Esophagus squamous epithelium (tissue), 5 donors: ENCODE measurements around the gene PILRB. TPM values are rescaled to one million over a fixed set of nuclear protein-coding genes. Genes with fewer than 3 reads are reported as not detected.
A peak's percentile ranks its signal among the peaks of the same experiment; 100 is the strongest.
"Not testable (repeated sequence)": the region's sequence is repeated elsewhere in the genome, so short reads cannot be mapped to it uniquely, and the experiment has no call there.

Source experiments
- DNase-seq: peaks from one replicate; lab custom pipeline; 2025; lab: John Stamatoyannopoulos, UW
- H3K27ac ChIP-seq, 4 donors: fragments of 200-600 bp; sonication (generic); one replicate each; pipeline ENCODE4 v1.5.1; 2016 to 2019; ENCODE audit warnings: mild to moderate bottlenecking in 1 of 4
- H3K27me3 ChIP-seq, 4 donors: fragments of 200-600 bp; sonication (generic); 1 replicate in 3 of 4; 2 replicates in 1 of 4; pipeline versions ENCODE4 v1.5.1 to v1.6.0; 2017 to 2021; ENCODE audit warnings: antibody characterized with exemption in 1 of 4
- H3K36me3 ChIP-seq, 3 donors: fragments of 200-600 bp; sonication (generic); one replicate each; pipeline ENCODE4 v1.5.1; 2016 to 2019
- H3K4me1 ChIP-seq, 3 donors: fragments of 200-600 bp; sonication (generic); one replicate each; pipeline ENCODE4 v1.5.1; 2017 to 2019
- H3K4me3 ChIP-seq, 4 donors: fragments of 200-600 bp; sonication (generic); 1 replicate in 3 of 4; 2 replicates in 1 of 4; pipeline ENCODE4 v1.5.1; 2016 to 2019; ENCODE audit warnings: mild to moderate bottlenecking in 2 of 4, moderate library complexity in 1 of 4
- H3K9me3 ChIP-seq, 3 donors: fragments of 200-600 bp; sonication (generic); one replicate each; pipeline ENCODE4 v1.5.1; 2016 to 2019
- CTCF ChIP-seq, 6 experiments: fragments of 450-650 bp in 4 of 6; fragments of 200-600 bp in 2 of 6; sonication (generic) in 2 of 6; IDR thresholded peaks; one replicate each; pipeline ENCODE4 v1.5.1; 2016 to 2019; ENCODE audit warnings: antibody characterized with exemption in 6 of 6, mild to moderate bottlenecking in 4 of 6, moderate library complexity in 4 of 6
- POLR2A ChIP-seq, 4 donors: fragments of 450-650 bp; IDR thresholded peaks; one replicate each; pipeline ENCODE4 v1.6.1; 2017; ENCODE audit warnings: antibody characterized with exemption in 4 of 4, mild to moderate bottlenecking in 4 of 4, moderate library complexity in 3 of 4
- WGBS, 2 donors: methylation state at CpG; one replicate each; pipeline ENCODE4 v1.1.5; 2018; 5-methylcytosine and 5-hydroxymethylcytosine counted together
- intact Hi-C: fragments of 100-400 bp; cut with DNase I; formaldehyde crosslinking; loops from one replicate; pipeline ENCODE4 v1.15.0; 2022
- total RNA-seq, 4 donors: library from RNA; depleted of rRNA; stranded (reverse); fragments of >200 nt; gene quantifications; one replicate each; pipeline ENCODE4 v1.1.0, GENCODE V29; 2016
- donor health status: DM: yes; HTN: yes; CAD: no.

The PILRB gene
- 10 to 100 TPM; 11.1 to 38.1 (median 25.7) TPM for total RNA-seq

- H3K4me1 ChIP-seq, result no peaks in the 10 kb centered on the region
- H3K9me3 ChIP-seq, result no peaks in the 10 kb centered on the region
- H3K27ac ChIP-seq, result no peak within 1 kb of the TSS
- WGBS, 2 donors, result 73 to 83% methylated on average over 4 of the region's 11 CpGs
- H3K27me3 ChIP-seq, result no peaks in the 10 kb centered on the region
- intact Hi-C loops, result loop anchor here (10.0 kb wide), 1 partner anchor 123 kb away; no protein-coding TSS in a partner anchor
- H3K4me3 ChIP-seq, result no peak within 1 kb of the TSS
- TF ChIP-seq CTCF (IDR thresholded peaks at IDR 0.05), result no peak
- no peak for TF ChIP-seq POLR2A (IDR thresholded peaks at IDR 0.05)
- H3K36me3 ChIP-seq, result peaks cover 38 to 100% (median 57%) of the 10 kb centered on the region in 3 donors
- no peak for DNase-seq
Measured at GRCh38 chr7:100358027-100358856, at the start of gene PILRB. Gene PILRB (plus strand): TSS chr7:100358117. CDS start chr7:100358303, 186 bp downstream.

GRCh38 chr7:100318329-100318728 is 39.6 kb upstream of the PILRB start:
- intact Hi-C loops, H3K27me3 ChIP-seq, H3K27ac ChIP-seq, H3K4me1 ChIP-seq, DNase-seq, H3K4me3 ChIP-seq, H3K9me3 ChIP-seq: not testable (repeated sequence)
- peaks cover 0 to 22% (median 0%) of the 10 kb centered on the region in 3 donors for H3K36me3 ChIP-seq
- 76 to 94% methylated on average over 3 to 4 of the region's 5 CpGs for WGBS, 2 donors

GRCh38 chr7:100321648-100322047 is 36.3 kb upstream of the PILRB start:
- intact Hi-C loops, DNase-seq, H3K27me3 ChIP-seq, H3K4me3 ChIP-seq, H3K27ac ChIP-seq, H3K4me1 ChIP-seq, H3K9me3 ChIP-seq: not testable (repeated sequence)
- peaks cover 0 to 52% (median 0%) of the 10 kb centered on the region in 3 donors for H3K36me3 ChIP-seq
- WGBS, 2 donors, result 87 to 90% methylated on average over 1 of the region's 1 CpG

GRCh38 chr7:100324194-100324593 is 33.7 kb upstream of the PILRB start:
- H3K27me3 ChIP-seq, H3K27ac ChIP-seq, H3K4me1 ChIP-seq, H3K4me3 ChIP-seq, intact Hi-C loops, H3K9me3 ChIP-seq, DNase-seq: not testable (repeated sequence)
- peaks cover 0 to 75% (median 0%) of the 10 kb centered on the region in 3 donors for H3K36me3 ChIP-seq
- 83 to 88% methylated on average over 6 to 9 of the region's 13 CpGs for WGBS, 2 donors

- H3K9me3 ChIP-seq, H3K4me3 ChIP-seq, H3K27me3 ChIP-seq, H3K4me1 ChIP-seq, intact Hi-C loops, DNase-seq, H3K27ac ChIP-seq: not testable (repeated sequence)
- peaks cover 0 to 73% (median 0%) of the 10 kb centered on the region in 3 donors for H3K36me3 ChIP-seq
- 84 to 100% methylated on average over 4 to 9 of the region's 9 CpGs for WGBS, 2 donors
Measured at GRCh38 chr7:100325671-100326070, 32.2 kb upstream of the PILRB start.

- DNase-seq, H3K4me3 ChIP-seq, intact Hi-C loops, H3K27me3 ChIP-seq, H3K27ac ChIP-seq, H3K4me1 ChIP-seq, H3K9me3 ChIP-seq: not testable (repeated sequence)
- WGBS, 2 donors, result 98 to 100% methylated on average over 3 to 5 of the region's 11 CpGs
- H3K36me3 ChIP-seq, result peaks cover 0 to 79% (median 0%) of the 10 kb centered on the region in 3 donors
Measured at GRCh38 chr7:100326914-100327313, 31.0 kb upstream of the PILRB start.

- Histone ChIP-seq H3K27ac (peak overlapping the region; percentile 94 to 98 (median 96)), H3K4me1 (peaks cover 3 to 27% (median 10%) of the 10 kb centered on the region in 3 donors), H3K36me3 (peaks cover 0 to 34% (median 0%) of the 10 kb centered on the region in 3 donors), H3K4me3 (peak overlapping the region; percentile 73 to 83 (median 76))
- 0 to 1% methylated on average over 3 to 38 of the region's 85 CpGs for WGBS, 2 donors
- H3K9me3 ChIP-seq, H3K27me3 ChIP-seq, intact Hi-C loops: not testable (repeated sequence)
- TF ChIP-seq POLR2A (IDR thresholded peaks at IDR 0.05), result peak in 3 of 4 donors; percentile 91 to 99 (median 96)
- TF ChIP-seq CTCF (IDR thresholded peaks at IDR 0.05), result peak in 1 of 6 experiments; percentile 5
- DNase-seq, result peak; percentile 76
Measured at GRCh38 chr7:100335566-100336466, 22.1 kb upstream of the PILRB start.

GRCh38 chr7:100338083-100338696 is 19.7 kb upstream of the PILRB start:
- DNase-seq, H3K9me3 ChIP-seq, H3K4me3 ChIP-seq, H3K27me3 ChIP-seq, intact Hi-C loops: not testable (repeated sequence)
- Histone ChIP-seq H3K27ac (peak overlapping the region in 3 of 4 donors; percentile 31 to 95 (median 57)), H3K4me1 (peaks cover 3 to 39% (median 10%) of the 10 kb centered on the region in 3 donors), H3K36me3 (peaks cover 0 to 44% (median 0%) of the 10 kb centered on the region in 3 donors)
- 43 to 61% methylated on average over 15 of the region's 15 CpGs for WGBS, 2 donors

GRCh38 chr7:100341286-100341685 is 16.6 kb upstream of the PILRB start:
- H3K9me3 ChIP-seq, H3K27me3 ChIP-seq, DNase-seq, intact Hi-C loops, H3K4me3 ChIP-seq: not testable (repeated sequence)
- peaks cover 8 to 51% (median 14%) of the 10 kb centered on the region in 3 donors for H3K4me1 ChIP-seq
- H3K36me3 ChIP-seq, result peaks cover 0 to 68% (median under 1%) of the 10 kb centered on the region in 3 donors
- 32 to 55% methylated on average over 3 to 6 of the region's 6 CpGs for WGBS, 2 donors
- peak overlapping the region in 1 of 4 donors; percentile 21 for H3K27ac ChIP-seq
